MM.1S (cell line): Measurements from ENCODE around the gene ZNF552.
A peak's percentile ranks its signal among the peaks of the same experiment; 100 is the strongest.
"Not testable (repeated sequence)": the region's sequence is repeated elsewhere in the genome, so short reads cannot be mapped to it uniquely, and the experiment has no call there.

ENCODE experiments used
- DNase-seq: peaks from one replicate; pipeline ENCODE4 v3.0.0-alpha.2; 2015
- H2AFZ ChIP-seq: fragments of 300-600 bp; sonication (generic); 2 replicates; pipeline ENCODE4 v1.6.0; 2016; ENCODE audit warnings: antibody characterized with exemption, low read length
- H3F3A ChIP-seq: fragments of 300-600 bp; sonication (generic); 2 replicates; pipeline ENCODE4 v1.6.1; 2016; ENCODE audit warnings: mild to moderate bottlenecking, antibody characterized with exemption, low read length, moderate library complexity, mixed read lengths; ENCODE audit not compliant: insufficient read depth
- H3K27ac ChIP-seq: fragments of 300-600 bp; sonication (generic); 2 replicates; pipeline ENCODE4 v1.5.1; 2016; ENCODE audit warnings: mild to moderate bottlenecking, low read length
- H3K27me3 ChIP-seq: fragments of 300-600 bp; sonication (generic); replicated peaks from 2 replicates; pipeline ENCODE4 v1.6.0; 2016; ENCODE audit warnings: low read length; ENCODE audit not compliant: insufficient read depth
- H3K36me3 ChIP-seq: fragments of 300-600 bp; sonication (generic); replicated peaks from 2 replicates; pipeline ENCODE4 v1.6.1; 2016; ENCODE audit warnings: mild to moderate bottlenecking, low read length, mixed read lengths; ENCODE audit not compliant: insufficient read depth
- H3K4me1 ChIP-seq: fragments of 300-600 bp; sonication (generic); 2 replicates; pipeline ENCODE4 v1.6.1; 2016; ENCODE audit warnings: low read length, mixed read lengths
- H3K4me2 ChIP-seq: fragments of 300-600 bp; sonication (generic); 2 replicates; pipeline ENCODE4 v1.6.0; 2016; ENCODE audit warnings: low read depth, low read length
- H3K4me3 ChIP-seq: fragments of 300-600 bp; sonication (generic); 2 replicates; pipeline ENCODE4 v1.5.1; 2016; ENCODE audit warnings: low read length, mixed read lengths
- H3K79me2 ChIP-seq: fragments of 300-600 bp; sonication (generic); 2 replicates; pipeline ENCODE4 v1.6.1; 2016; ENCODE audit warnings: mixed run types, low read length, mixed read lengths
- H3K9ac ChIP-seq: fragments of 300-600 bp; sonication (generic); 2 replicates; pipeline ENCODE4 v1.6.1; 2016; ENCODE audit warnings: low read length, mixed read lengths
- H3K9me2 ChIP-seq: fragments of 300-600 bp; sonication (generic); replicated peaks from 2 replicates; pipeline ENCODE4 v1.6.1; 2016; ENCODE audit warnings: mild to moderate bottlenecking, low read length, mixed read lengths; ENCODE audit not compliant: insufficient read depth
- H3K9me3 ChIP-seq: fragments of 300-600 bp; sonication (generic); replicated peaks from 2 replicates; pipeline ENCODE4 v1.6.1; 2016; ENCODE audit warnings: mild to moderate bottlenecking, low read length, mixed read lengths; ENCODE audit not compliant: insufficient read depth
- H4K20me1 ChIP-seq: fragments of 300-600 bp; sonication (generic); 2 replicates; pipeline ENCODE4 v1.6.1; 2016; ENCODE audit warnings: mild to moderate bottlenecking, low read length, moderate library complexity, mixed read lengths; ENCODE audit not compliant: insufficient read depth
- CTCF ChIP-seq: fragments of 300-600 bp; sonication (generic); IDR thresholded peaks from 2 replicates; pipeline ENCODE4 v1.5.1; 2016; ENCODE audit warnings: antibody characterized with exemption, low read length, mixed read lengths
- EZH2 ChIP-seq: fragments of 300-600 bp; sonication (generic); optimal IDR thresholded peaks from 2 replicates; pipeline ENCODE3; 2017; ENCODE audit warnings: low read depth, mild to moderate bottlenecking, antibody characterized with exemption, low read length, mixed read lengths
- EZH2phosphoT487 ChIP-seq: fragments of 300-600 bp; sonication (generic); IDR thresholded peaks from 2 replicates; pipeline ENCODE4 v1.6.1; 2018; ENCODE audit warnings: antibody characterized with exemption, low read length

ZNF552 gene

DNA sequence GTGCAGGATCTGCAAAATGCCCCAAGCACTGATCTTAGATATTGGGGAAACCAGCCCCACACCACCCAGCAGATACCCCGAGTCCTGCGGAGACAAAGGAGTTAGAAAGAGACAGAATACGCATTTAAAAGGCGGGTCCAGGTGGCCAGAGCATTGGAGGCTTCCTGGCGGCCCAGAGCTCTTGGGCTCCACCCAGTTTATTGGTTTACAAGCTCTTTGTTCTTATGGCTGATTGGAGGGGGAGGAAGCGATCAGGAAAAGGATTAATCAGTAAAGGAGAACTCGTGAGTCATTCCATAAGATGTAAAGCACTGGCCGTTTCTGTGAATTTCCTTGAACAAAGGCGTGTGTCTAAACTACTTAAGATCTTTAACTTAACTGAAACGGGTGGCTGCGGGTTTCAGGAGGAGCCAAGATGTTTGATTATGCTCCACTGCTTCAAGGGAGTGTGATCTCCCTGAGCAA lies 35.9 kb upstream of the ZNF552 start:
- Histone ChIP-seq H2AFZ (no peak overlapping the region), H3K9me3 (no peaks in the 10 kb centered on the region), H3K4me2 (peak overlapping the region; percentile 11; the same call in 1 of the 2 replicates), H3K27me3 (no peaks in the 10 kb centered on the region), H3F3A (no peaks in the 10 kb centered on the region), H3K27ac (no peak overlapping the region), H3K9me2 (no peaks in the 10 kb centered on the region), H3K4me3 (peak overlapping the region; percentile 68), H3K79me2 (peaks cover 18% of the 10 kb centered on the region), H3K4me1 (no peaks in the 10 kb centered on the region), H3K9ac (no peak overlapping the region), H4K20me1 (no peaks in the 10 kb centered on the region), H3K36me3 (no peaks in the 10 kb centered on the region)
- TF ChIP-seq EZH2 (no peak), CTCF (no peak), EZH2phosphoT487 (no peak)
- no peak for DNase-seq

GRCh38 chr19:57849666-57850473 lies 35.2 kb upstream of the ZNF552 start, which contains the start of gene ZNF587:
ZNF587 (plus strand) TSS chr19:57849859; CDS start chr19:57850039, 180 bp downstream.
- not testable (repeated sequence) for H4K20me1 ChIP-seq, H3K36me3 ChIP-seq, H3K9me3 ChIP-seq, H3K27ac ChIP-seq, H3K9me2 ChIP-seq, H3F3A ChIP-seq, H3K27me3 ChIP-seq, H2AFZ ChIP-seq, H3K4me1 ChIP-seq
- H3K9ac ChIP-seq: peak within 1 kb of the TSS; percentile 58; the same call in 1 of the 2 replicates
- peak within 1 kb of the TSS; percentile 68 for H3K4me3 ChIP-seq
- DNase-seq: peak; percentile 56
- peaks cover 23% of the 10 kb centered on the region for H3K79me2 ChIP-seq
- H3K4me2 ChIP-seq: peak within 1 kb of the TSS; percentile 11; the same call in 1 of the 2 replicates

- Histone ChIP-seq H3K79me2 (peaks cover 26% of the 10 kb centered on the region), H3K4me3 (peak overlapping the region; percentile 68; the same call in 1 of the 2 replicates)
- not testable (repeated sequence) for H3K36me3 ChIP-seq, H3K4me2 ChIP-seq, H4K20me1 ChIP-seq, H3F3A ChIP-seq, H3K9ac ChIP-seq, DNase-seq, H3K27me3 ChIP-seq, H3K27ac ChIP-seq, H2AFZ ChIP-seq, H3K4me1 ChIP-seq, H3K9me3 ChIP-seq, H3K9me2 ChIP-seq
These were observed 34.5 kb upstream of the ZNF552 start for GRCh38 chr19:57849162-57849665.

DNA sequence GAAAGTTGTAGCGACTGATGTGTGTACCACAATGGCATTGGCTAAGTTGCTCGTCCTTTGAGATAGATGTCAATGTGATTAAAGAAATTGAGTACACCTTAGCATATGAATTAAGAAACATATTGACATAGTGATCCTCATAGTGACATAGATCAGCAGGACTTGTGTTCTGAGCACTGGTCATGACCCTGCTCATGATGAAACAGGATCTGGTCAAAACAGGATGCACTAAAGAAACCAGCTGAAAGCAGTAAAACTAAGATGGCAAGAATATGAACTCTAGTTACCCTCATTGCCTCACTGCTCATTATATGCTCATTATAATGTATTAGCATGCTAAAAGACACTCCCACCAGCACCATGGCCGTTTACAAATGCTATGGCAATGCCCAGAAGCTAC lies 32.5 kb upstream of the ZNF552 start:
- not testable (repeated sequence) for H3K9ac ChIP-seq, H3K4me3 ChIP-seq, H3K4me2 ChIP-seq, H3K4me1 ChIP-seq, H3F3A ChIP-seq, H3K9me3 ChIP-seq, DNase-seq, H3K27ac ChIP-seq, H4K20me1 ChIP-seq, H3K36me3 ChIP-seq, H3K9me2 ChIP-seq, H3K27me3 ChIP-seq, H2AFZ ChIP-seq
- H3K79me2 ChIP-seq: peaks cover 33% of the 10 kb centered on the region
